HCT116 (cell line): ENCODE measurements around the gene TMEM187. TPM values are rescaled to one million over a fixed set of nuclear protein-coding genes. Genes with fewer than 3 reads are reported as not detected.

Experiments
- ATAC-seq: fragments of 200-7000 bp; cut with Tn5 transposase; 2 replicates; pipeline ENCODE4 v1.9.1; 2020; ENCODE audit warnings: mild to moderate bottlenecking, moderate library complexity
- BruUV-seq: library from RNA; stranded (reverse); fragments of 400-500 nt; replicated peaks from 2 replicates; lab custom pipeline; 2021; lab: Mats Ljungman, UMichigan
- CTCF ChIA-PET: fragments of 300-600 bp; sonication (Branson Sonifier 250); formaldehyde crosslinking; loops from one replicate; lab custom pipeline; 2021; ENCODE audit warnings: antibody characterized with exemption; lab: Charles Lee
- POLR2A ChIA-PET: fragments of 300-600, 350-600 bp; sonication (Branson Sonifier 250); formaldehyde crosslinking; loops from one replicate; lab custom pipeline; 2021; ENCODE audit warnings: antibody characterized with exemption; lab: Charles Lee
- RAD21 ChIA-PET, 2 experiments: fragments of 300-600 bp; sonication (Branson Sonifier 250); formaldehyde crosslinking; loops; one replicate each; lab custom pipeline; 2023; ENCODE audit warnings: low total read pairs in 2 of 2; ENCODE audit not compliant: uncharacterized antibody in 2 of 2, unreplicated experiment in 2 of 2, low non-redundant PET in 1 of 2; lab: Charles Lee
- DNase-seq: peaks from one replicate; pipeline ENCODE4 v3.0.0-alpha.2; 2010; ENCODE audit warnings: low read depth, low spot score
- H2AFZ ChIP-seq: fragments of 200-600 bp; shearing (Covaris generic), sonication (generic); 2 replicates; pipeline ENCODE4 v1.6.1; 2017; ENCODE audit warnings: low read depth, mixed run types, mixed read lengths, antibody characterized with exemption, low read length; ENCODE audit not compliant: poor library complexity, severe bottlenecking
- H3K27ac ChIP-seq: 2 replicates; pipeline ENCODE4 v1.5.1; 2012; ENCODE audit warnings: low read depth, low read length
- H3K27me3 ChIP-seq: fragments of 200-600 bp; sonication (generic); 2 replicates; pipeline ENCODE4 v1.6.1; 2016; ENCODE audit warnings: mixed run types, low read length, mixed read lengths; ENCODE audit not compliant: insufficient read depth
- H3K36me3 ChIP-seq, 2 experiments: fragments of 200-500 bp in 1 of 2; fragments of 200-600 bp in 1 of 2; sonication (Bioruptor generic) in 1 of 2; sonication (generic) in 1 of 2; 2 replicates each; pipeline versions ENCODE4 v1.5.1 to v1.6.1; 2014 to 2016; ENCODE audit warnings: low read length in 2 of 2, inconsistent platforms in 1 of 2, mixed read lengths in 1 of 2, mixed run types in 1 of 2; ENCODE audit not compliant: insufficient read depth in 2 of 2, control insufficient read depth in 1 of 2
- H3K4me1 ChIP-seq, 2 experiments: fragments of 200-600 bp in 1 of 2; sonication (generic) in 1 of 2; 2 replicates each; pipeline versions ENCODE4 v1.5.1 to v1.6.1; 2012 to 2017; ENCODE audit warnings: low read length in 2 of 2, inconsistent platforms in 1 of 2, mild to moderate bottlenecking in 1 of 2, mixed read lengths in 1 of 2, mixed run types in 1 of 2, moderate library complexity in 1 of 2; ENCODE audit not compliant: insufficient read depth in 2 of 2, control insufficient read depth in 1 of 2
- H3K4me2 ChIP-seq: fragments of 200-600 bp; sonication (generic); 2 replicates; pipeline ENCODE4 v1.6.1; 2017; ENCODE audit warnings: mixed run types, low read length, mixed read lengths
- H3K4me3 ChIP-seq, 2 experiments: fragments of 200-600 bp in 1 of 2; sonication (generic) in 1 of 2; replicated peaks in 1 of 2; 2 replicates each; pipeline ENCODE4 v1.5.1; 2011 to 2016; ENCODE audit warnings: low read length in 2 of 2, control low read depth in 1 of 2, low read depth in 1 of 2, mild to moderate bottlenecking in 1 of 2, mixed read lengths in 1 of 2, mixed run types in 1 of 2
- H3K79me2 ChIP-seq: fragments of 200-600 bp; sonication (generic); 2 replicates; pipeline ENCODE4 v1.6.1; 2017; ENCODE audit warnings: mild to moderate bottlenecking, mixed run types, low read length, moderate library complexity, mixed read lengths; ENCODE audit not compliant: insufficient read depth
- H3K9ac ChIP-seq: fragments of 200-600 bp; sonication (generic); 2 replicates; pipeline ENCODE4 v1.6.1; 2016; ENCODE audit warnings: low read length, mixed read lengths
- H3K9me2 ChIP-seq: fragments of 200-600 bp; sonication (generic), shearing (Covaris generic); 2 replicates; pipeline ENCODE4 v1.6.1; 2017; ENCODE audit warnings: mixed run types, mild to moderate bottlenecking, moderate library complexity; ENCODE audit not compliant: insufficient read depth
- H3K9me3 ChIP-seq, 2 experiments: fragments of 200-500 bp in 1 of 2; fragments of 200-600 bp in 1 of 2; sonication (Bioruptor generic) in 1 of 2; sonication (generic) in 1 of 2; 2 replicates each; pipeline ENCODE4 v1.6.1; 2014 to 2017; ENCODE audit warnings: low read length in 2 of 2, mixed read lengths in 2 of 2, inconsistent platforms in 1 of 2, low read depth in 1 of 2, mild to moderate bottlenecking in 1 of 2, mixed run types in 1 of 2, moderate library complexity in 1 of 2; ENCODE audit not compliant: control insufficient read depth in 1 of 2, insufficient read depth in 1 of 2
- H4K20me1 ChIP-seq: fragments of 200-600 bp; sonication (generic), shearing (Covaris generic); 2 replicates; pipeline ENCODE4 v1.6.1; 2017; ENCODE audit warnings: mixed run types, mild to moderate bottlenecking, moderate library complexity; ENCODE audit not compliant: insufficient read depth
- ELF1 ChIP-seq: IDR thresholded peaks from 2 replicates; pipeline ENCODE4 v1.6.1; 2012; ENCODE audit warnings: low read depth, borderline replicate concordance
- RAD21 ChIP-seq: IDR thresholded peaks from 2 replicates; pipeline ENCODE4 v1.6.1; 2012; ENCODE audit warnings: low read depth, mild to moderate bottlenecking
- SIN3A ChIP-seq: IDR thresholded peaks from 2 replicates; pipeline ENCODE4 v1.6.1; 2012; ENCODE audit warnings: low read depth
- TCF7L2 ChIP-seq: IDR thresholded peaks from 2 replicates; pipeline ENCODE4 v1.7.0; 2011; ENCODE audit warnings: borderline replicate concordance, inconsistent platforms; ENCODE audit not compliant: insufficient read depth, insufficient read length; ENCODE audit errors: extremely low read depth
- ZFX ChIP-seq: fragments of 450-650 bp; IDR thresholded peaks from 2 replicates; pipeline ENCODE4 v1.6.1; 2017
- ZNF274 ChIP-seq: fragments of 200-500 bp; sonication (Bioruptor generic); IDR thresholded peaks from 2 replicates; pipeline ENCODE4 v1.6.1; 2014; ENCODE audit warnings: mild to moderate bottlenecking, low read depth, low read length, inconsistent platforms
- intact Hi-C: fragments of 100-400 bp; cut with micrococcal nuclease; formaldehyde crosslinking; loops from 2 replicates; pipeline ENCODE4 v1.10.0; 2022
- total RNA-seq: library from RNA; stranded (reverse); gene quantifications from one replicate; pipeline ENCODE4 v1.2.1, GENCODE V29; 2021; ENCODE audit not compliant: unreplicated experiment
- TF ChIP-seq, protein P1 (sequence below): IDR thresholded peaks from 2 replicates; pipeline ENCODE4 v1.6.1; 2012
- TF ChIP-seq, protein P2 (sequence below): IDR thresholded peaks from 2 replicates; pipeline ENCODE4 v1.6.1; 2012

The TMEM187 gene
- total RNA-seq, 1 experiment from 2014 or later, result 12.6 TPM

DNA sequence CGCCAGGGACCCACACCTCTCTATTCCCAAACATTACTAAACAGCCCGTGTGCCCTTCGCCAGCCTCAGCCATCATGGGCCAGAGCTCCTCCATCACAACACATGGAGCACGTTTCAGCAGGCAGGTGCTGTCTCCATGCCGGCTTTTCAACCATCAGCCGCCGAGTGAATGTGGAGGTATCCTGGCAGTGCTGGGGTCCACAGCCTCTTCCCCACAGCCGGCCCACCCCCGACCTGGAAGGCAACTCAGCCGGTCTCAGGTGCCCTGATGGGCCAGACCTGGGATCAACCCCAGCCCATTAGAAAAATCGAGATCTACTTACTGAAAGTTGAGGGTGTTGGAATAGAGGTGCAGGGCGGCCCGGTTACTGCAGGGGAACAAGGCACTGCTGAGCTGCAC, 40.8 kb upstream of the TMEM187 start:
- Histone ChIP-seq H3K36me3 (peaks cover 0 to 5% of the 10 kb centered on the region in 2 experiments; a peak in 2 of 4 replicates), H3K79me2 (peaks cover 30% of the 10 kb centered on the region), H3K4me3 (no peak overlapping the region), H3K9me3 (no peaks in the 10 kb centered on the region), H3K27me3 (no peaks in the 10 kb centered on the region), H3K9me2 (no peaks in the 10 kb centered on the region), H3K9ac (no peak overlapping the region), H4K20me1 (no peaks in the 10 kb centered on the region), H3K4me1 (peaks cover 16 to 32% of the 10 kb centered on the region in 2 experiments), H3K4me2 (no peak overlapping the region), H3K27ac (no peak overlapping the region), H2AFZ (no peak overlapping the region)
- RAD21 ChIA-PET, result no interaction called here
- intact Hi-C loops, result no loop called here
- CTCF ChIA-PET, result no interaction called here
- DNase-seq (no peak), ATAC-seq (no peak)
- TF ChIP-seq ZNF274, result no peak
- TF ChIP-seq, protein P1, sequence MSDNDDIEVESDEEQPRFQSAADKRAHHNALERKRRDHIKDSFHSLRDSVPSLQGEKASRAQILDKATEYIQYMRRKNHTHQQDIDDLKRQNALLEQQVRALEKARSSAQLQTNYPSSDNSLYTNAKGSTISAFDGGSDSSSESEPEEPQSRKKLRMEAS, result no peak
- no peak for TF ChIP-seq ELF1
- no peak for TF ChIP-seq SIN3A
- TF ChIP-seq, protein P2, sequence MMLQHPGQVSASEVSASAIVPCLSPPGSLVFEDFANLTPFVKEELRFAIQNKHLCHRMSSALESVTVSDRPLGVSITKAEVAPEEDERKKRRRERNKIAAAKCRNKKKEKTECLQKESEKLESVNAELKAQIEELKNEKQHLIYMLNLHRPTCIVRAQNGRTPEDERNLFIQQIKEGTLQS, result no peak
- TF ChIP-seq TCF7L2, result no peak
- no peak for TF ChIP-seq ZFX
- BruUV-seq, result no TSS peak
- POLR2A ChIA-PET, result no interaction called here

DNA sequence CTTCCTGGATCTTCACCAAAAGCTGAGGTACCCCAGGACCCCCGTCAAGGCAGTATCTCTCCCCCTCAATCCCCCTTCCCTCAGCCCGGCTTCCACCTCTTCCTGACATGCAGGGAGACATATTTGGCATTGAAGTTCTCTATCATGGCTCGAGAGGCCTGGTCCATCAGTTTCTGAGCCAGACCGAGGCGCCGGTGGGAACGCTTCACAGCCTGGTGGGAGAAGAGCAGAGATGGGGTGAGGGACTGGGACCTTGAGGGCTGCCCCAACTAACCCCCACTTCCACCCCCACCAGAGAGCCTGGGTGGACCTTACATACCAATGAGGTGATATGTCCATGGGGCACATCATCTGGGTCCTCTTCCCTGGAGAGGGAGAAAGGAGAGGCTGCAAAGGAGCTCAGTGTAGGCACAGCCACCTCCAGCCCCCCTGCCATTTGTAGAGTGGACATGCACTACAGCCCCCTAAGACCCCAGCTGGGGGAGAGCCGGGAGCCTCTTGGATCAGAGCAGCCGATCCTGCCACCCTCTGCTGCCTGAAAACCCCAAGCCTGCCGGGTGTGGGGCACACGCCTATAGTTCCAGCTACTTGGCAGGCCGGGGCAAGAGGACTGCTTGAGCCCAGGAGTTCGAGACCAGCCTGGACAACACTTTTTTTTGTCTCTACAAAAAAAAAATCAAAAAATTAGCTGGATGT, 40.2 kb upstream of the TMEM187 start:
- POLR2A ChIA-PET, result no interaction called here
- Histone ChIP-seq H3K4me1 (peaks cover 14 to 26% of the 10 kb centered on the region in 2 experiments), H2AFZ (no peak overlapping the region), H3K9me3 (no peaks in the 10 kb centered on the region), H3K9me2 (no peaks in the 10 kb centered on the region), H3K79me2 (peaks cover 30% of the 10 kb centered on the region), H3K9ac (no peak overlapping the region), H3K27me3 (no peaks in the 10 kb centered on the region), H3K36me3 (peaks cover 0 to 5% of the 10 kb centered on the region in 2 experiments; a peak in 2 of 4 replicates), H3K4me2 (no peak overlapping the region), H4K20me1 (no peaks in the 10 kb centered on the region), H3K4me3 (no peak overlapping the region), H3K27ac (no peak overlapping the region)
- DNase-seq, result no peak
- intact Hi-C loops, result no loop called here
- no peak for ATAC-seq
- CTCF ChIA-PET, result no interaction called here
- TF ChIP-seq, protein P1, result no peak
- TF ChIP-seq RAD21, result no peak
- no TSS peak for BruUV-seq
- RAD21 ChIA-PET, result no interaction called here
